Measurements from ENCODE around the gene CAPN15.

DNA sequence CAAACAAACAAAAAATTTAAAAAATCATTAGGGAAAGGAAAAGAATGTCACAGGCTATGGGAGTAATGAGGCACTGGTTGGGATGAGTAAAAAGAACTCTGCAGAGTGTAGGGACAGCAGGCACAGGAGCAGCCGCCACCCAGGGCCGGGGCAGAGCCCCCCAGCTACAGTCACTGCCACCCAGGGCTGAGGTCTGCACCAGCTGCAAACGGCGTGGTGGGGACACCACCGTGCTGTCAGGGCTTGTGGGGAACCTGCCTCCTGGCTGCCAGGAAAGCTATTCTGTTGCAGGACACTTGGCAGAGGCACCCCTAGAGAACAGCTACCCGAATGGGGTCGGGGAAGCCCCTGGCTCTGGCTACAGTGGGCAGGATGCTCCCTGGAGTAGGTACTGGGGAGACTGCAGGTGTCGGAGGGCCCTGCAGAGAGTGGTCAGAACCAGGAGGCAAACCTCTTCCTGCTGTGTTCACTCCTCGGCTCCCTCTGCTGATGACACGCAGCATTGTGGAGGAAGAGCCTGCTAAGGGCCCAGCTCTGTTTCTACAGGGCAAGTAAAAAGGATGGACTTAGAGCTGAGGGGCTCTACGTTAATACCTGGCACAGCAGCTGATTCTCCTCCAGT is 32.3 kb upstream of the CAPN15 start:
- peak; percentile 47 for TF ChIP-seq SMC3 (IDR thresholded peaks at IDR 0.05)
- no peak for TF ChIP-seq NR3C1 (IDR thresholded peaks at IDR 0.05)
- TF ChIP-seq, protein P1, sequence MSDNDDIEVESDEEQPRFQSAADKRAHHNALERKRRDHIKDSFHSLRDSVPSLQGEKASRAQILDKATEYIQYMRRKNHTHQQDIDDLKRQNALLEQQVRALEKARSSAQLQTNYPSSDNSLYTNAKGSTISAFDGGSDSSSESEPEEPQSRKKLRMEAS (IDR thresholded peaks at IDR 0.05), result no peak
